ENCODE data around the gene TLDC2. TPM values are rescaled to one million over a fixed set of nuclear protein-coding genes. Genes with fewer than 3 reads are reported as not detected.

Gene TLDC2
- total RNA-seq, 1 donor from 2014 or later: 0.25 TPM

- H3K27me3 ChIP-seq (ENCODE audit: control insufficient read depth, insufficient read depth, low read length): no peaks in the 10 kb centered on the region
- DNase-seq (ENCODE audit: low read depth): no peak
- H3K4me3 ChIP-seq (ENCODE audit: low read depth, low read length): no peak overlapping the region
- TF ChIP-seq CTCF (IDR thresholded peaks at IDR 0.05; ENCODE audit: insufficient read depth, low read length, poor library complexity, severe bottlenecking): no peak
- H3K36me3 ChIP-seq (ENCODE audit: control insufficient read depth, insufficient read depth, low read length): no peaks in the 10 kb centered on the region
Observed at GRCh38 chr20:36937402-36937770, 61.4 kb downstream of the TLDC2 start.

- DNase-seq (ENCODE audit: low read depth): no peak
- no peak for TF ChIP-seq CTCF (IDR thresholded peaks at IDR 0.05; ENCODE audit: insufficient read depth, low read length, poor library complexity, severe bottlenecking)
- Histone ChIP-seq H3K36me3 (ENCODE audit: control insufficient read depth, insufficient read depth, low read length) (no peaks in the 10 kb centered on the region), H3K27me3 (ENCODE audit: control insufficient read depth, insufficient read depth, low read length) (no peaks in the 10 kb centered on the region), H3K4me3 (ENCODE audit: low read depth, low read length) (no peak overlapping the region)
Observed at GRCh38 chr20:36941401-36941835, 65.5 kb downstream of the TLDC2 start.

Other genes starting within 250 kb of the TLDC2 start
- 0.08 TPM in 1 of 2 replicates, not detected in the other for gene SLA2, start 229.9 kb upstream of the TLDC2 start, total RNA-seq
- gene NDRG3, start 130.0 kb upstream of the TLDC2 start, total RNA-seq: 17.2 and 20.2 TPM in 2 replicates
- 8.4 and 9.5 TPM in 2 replicates for gene DSN1, start 102.4 kb upstream of the TLDC2 start, total RNA-seq
- 16.9 and 21.2 TPM in 2 replicates for gene SAMHD1, start 75.6 kb downstream of the TLDC2 start, total RNA-seq
- 5.6 and 8.7 TPM in 2 replicates for gene RBL1, start 219.9 kb downstream of the TLDC2 start, total RNA-seq

Data from kidney epithelial cell (primary cell).